ENCODE measurements around the gene EHMT1.

Gene EHMT1

DNA sequence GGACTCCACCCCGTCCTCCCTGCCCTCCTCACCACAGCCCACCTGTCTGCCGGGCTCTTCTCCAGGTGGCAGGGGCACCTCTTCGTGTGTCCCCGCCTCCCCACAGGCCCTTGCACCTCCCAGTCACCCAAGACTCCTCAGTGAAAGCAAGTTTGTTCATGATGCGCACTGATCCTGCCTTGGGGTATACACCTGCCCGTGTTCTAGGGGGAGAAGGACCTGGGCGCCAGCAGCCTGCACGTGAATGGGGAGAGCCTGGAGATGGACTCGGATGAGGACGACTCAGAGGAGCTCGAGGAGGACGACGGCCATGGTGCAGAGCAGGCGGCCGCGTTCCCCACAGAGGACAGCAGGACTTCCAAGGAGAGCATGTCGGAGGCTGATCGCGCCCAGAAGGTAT, 124.9 kb downstream of the EHMT1 start:
- TF ChIP-seq FOXK2 (IDR thresholded peaks at IDR 0.05), result no peak
- DNase-seq (ENCODE audit: extremely low spot score), result no peak
- POLR2A ChIA-PET, result no interaction called here
- CTCF ChIA-PET, result no interaction called here

GRCh38 chr9:137744632-137745183, 125.9 kb downstream of the EHMT1 start:
- ChIA-PET CTCF (no interaction called here), POLR2A (no interaction called here)
- DNase-seq (ENCODE audit: extremely low spot score), result no peak
- TF ChIP-seq PKNOX1 (IDR thresholded peaks at IDR 0.05), result no peak
- TF ChIP-seq ELF4 (IDR thresholded peaks at IDR 0.05), result no peak
- no peak for TF ChIP-seq BHLHE40 (IDR thresholded peaks at IDR 0.05; ENCODE audit: borderline replicate concordance)
- TF ChIP-seq HDGF (IDR thresholded peaks at IDR 0.05; ENCODE audit: borderline replicate concordance), result no peak
- TF ChIP-seq LEF1 (IDR thresholded peaks at IDR 0.05; ENCODE audit: borderline replicate concordance), result no peak
- no peak for TF ChIP-seq ARNT (IDR thresholded peaks at IDR 0.05)
- TF ChIP-seq L3MBTL2 (conservative IDR thresholded peaks at IDR 0.05), result no peak
- TF ChIP-seq SP1 (IDR thresholded peaks at IDR 0.05), result no peak
- no peak for TF ChIP-seq FOXM1 (IDR thresholded peaks at IDR 0.05; ENCODE audit: borderline replicate concordance)
- TF ChIP-seq SUZ12 (IDR thresholded peaks at IDR 0.05), result no peak
- no peak for TF ChIP-seq CTBP1 (IDR thresholded peaks at IDR 0.05; ENCODE audit: borderline replicate concordance)
- no peak for TF ChIP-seq FOXA1 (IDR thresholded peaks at IDR 0.05)

GRCh38 chr9:137745541-137745991, 126.8 kb downstream of the EHMT1 start:
- TF ChIP-seq FOXM1 (IDR thresholded peaks at IDR 0.05; ENCODE audit: borderline replicate concordance), result no peak
- no peak for TF ChIP-seq ELF4 (IDR thresholded peaks at IDR 0.05)
- TF ChIP-seq L3MBTL2 (conservative IDR thresholded peaks at IDR 0.05), result no peak
- no peak for TF ChIP-seq PKNOX1 (IDR thresholded peaks at IDR 0.05)
- no peak for TF ChIP-seq TARDBP (IDR thresholded peaks at IDR 0.05)
- no peak for TF ChIP-seq FOXK2 (IDR thresholded peaks at IDR 0.05)
- TF ChIP-seq HDGF (IDR thresholded peaks at IDR 0.05; ENCODE audit: borderline replicate concordance), result no peak
- no peak for TF ChIP-seq ZNF384 (IDR thresholded peaks at IDR 0.05)
- no peak for TF ChIP-seq SUZ12 (IDR thresholded peaks at IDR 0.05)
- ChIA-PET CTCF (no interaction called here), POLR2A (no interaction called here)
- no peak for DNase-seq (ENCODE audit: extremely low spot score)

DNA sequence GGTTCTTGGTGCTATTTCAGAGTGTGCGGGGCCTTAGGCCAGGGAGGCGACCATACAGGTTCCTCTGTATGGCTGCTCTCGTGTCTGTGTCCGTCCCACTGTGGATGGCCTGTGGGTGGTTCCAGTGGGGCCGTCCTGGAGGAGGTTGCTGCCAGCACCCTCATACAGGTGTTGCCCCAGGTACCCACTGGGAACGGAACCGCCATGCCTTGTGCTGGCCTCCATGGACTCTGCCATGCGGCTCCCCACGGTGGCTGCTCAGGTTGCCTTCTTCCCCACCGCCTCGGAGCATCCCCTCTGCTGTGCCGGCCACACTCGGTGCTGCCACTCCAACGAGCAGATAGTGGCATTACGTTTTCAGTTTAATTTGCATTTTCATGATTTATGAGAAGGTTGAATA, 129.5 kb downstream of the EHMT1 start:
- ChIA-PET CTCF (no interaction called here), POLR2A (no interaction called here)
- no peak for TF ChIP-seq NFRKB (IDR thresholded peaks at IDR 0.05)
- TF ChIP-seq CTBP1 (IDR thresholded peaks at IDR 0.05; ENCODE audit: borderline replicate concordance), result no peak
- no peak for TF ChIP-seq L3MBTL2 (conservative IDR thresholded peaks at IDR 0.05)
- TF ChIP-seq HDGF (IDR thresholded peaks at IDR 0.05; ENCODE audit: borderline replicate concordance), result no peak
- no peak for TF ChIP-seq ELF4 (IDR thresholded peaks at IDR 0.05)
- no peak for TF ChIP-seq SUZ12 (IDR thresholded peaks at IDR 0.05)
- TF ChIP-seq TARDBP (IDR thresholded peaks at IDR 0.05), result no peak
- TF ChIP-seq ZNF384 (IDR thresholded peaks at IDR 0.05), result no peak
- no peak for TF ChIP-seq FOXK2 (IDR thresholded peaks at IDR 0.05)
- no peak for TF ChIP-seq SP1 (IDR thresholded peaks at IDR 0.05)
- no peak for TF ChIP-seq ARNT (IDR thresholded peaks at IDR 0.05)
- no peak for TF ChIP-seq BHLHE40 (IDR thresholded peaks at IDR 0.05; ENCODE audit: borderline replicate concordance)
- TF ChIP-seq LEF1 (IDR thresholded peaks at IDR 0.05; ENCODE audit: borderline replicate concordance), result no peak
- no peak for DNase-seq (ENCODE audit: extremely low spot score)

- no peak for TF ChIP-seq ZNF384 (IDR thresholded peaks at IDR 0.05)
- no peak for TF ChIP-seq ARNT (IDR thresholded peaks at IDR 0.05)
- no peak for TF ChIP-seq FOXA1 (IDR thresholded peaks at IDR 0.05)
- TF ChIP-seq LEF1 (IDR thresholded peaks at IDR 0.05; ENCODE audit: borderline replicate concordance), result no peak
- TF ChIP-seq CTBP1 (IDR thresholded peaks at IDR 0.05; ENCODE audit: borderline replicate concordance), result no peak
- TF ChIP-seq SUZ12 (IDR thresholded peaks at IDR 0.05), result no peak
- no peak for TF ChIP-seq FOXM1 (IDR thresholded peaks at IDR 0.05; ENCODE audit: borderline replicate concordance)
- TF ChIP-seq PKNOX1 (IDR thresholded peaks at IDR 0.05), result no peak
- TF ChIP-seq BHLHE40 (IDR thresholded peaks at IDR 0.05; ENCODE audit: borderline replicate concordance), result no peak
- TF ChIP-seq ELF4 (IDR thresholded peaks at IDR 0.05), result no peak
- no peak for TF ChIP-seq HDGF (IDR thresholded peaks at IDR 0.05; ENCODE audit: borderline replicate concordance)
- no peak for TF ChIP-seq SP1 (IDR thresholded peaks at IDR 0.05)
- TF ChIP-seq NFRKB (IDR thresholded peaks at IDR 0.05), result no peak
- TF ChIP-seq FOXK2 (IDR thresholded peaks at IDR 0.05), result no peak
- no peak for TF ChIP-seq TARDBP (IDR thresholded peaks at IDR 0.05)
- no peak for TF ChIP-seq L3MBTL2 (conservative IDR thresholded peaks at IDR 0.05)
- ChIA-PET POLR2A (no interaction called here), CTCF (no interaction called here)
- DNase-seq (ENCODE audit: extremely low spot score), result no peak
These were observed 129.9 kb downstream of the EHMT1 start for GRCh38 chr9:137748741-137749140.

- ChIA-PET CTCF (no interaction called here), POLR2A (interaction anchor here (0.9 kb wide), 1 partner anchor 119 kb away, joined by 3 read pairs; no protein-coding TSS in a partner anchor)
- no peak for DNase-seq (ENCODE audit: extremely low spot score)
- TF ChIP-seq ARNT (IDR thresholded peaks at IDR 0.05), result no peak
- TF ChIP-seq SP1 (IDR thresholded peaks at IDR 0.05), result no peak
- TF ChIP-seq FOXK2 (IDR thresholded peaks at IDR 0.05), result no peak
- no peak for TF ChIP-seq L3MBTL2 (conservative IDR thresholded peaks at IDR 0.05)
- TF ChIP-seq CTBP1 (IDR thresholded peaks at IDR 0.05; ENCODE audit: borderline replicate concordance), result no peak
- TF ChIP-seq PKNOX1 (IDR thresholded peaks at IDR 0.05), result no peak
- TF ChIP-seq ELF4 (IDR thresholded peaks at IDR 0.05), result no peak
- no peak for TF ChIP-seq SUZ12 (IDR thresholded peaks at IDR 0.05)
- no peak for TF ChIP-seq BHLHE40 (IDR thresholded peaks at IDR 0.05; ENCODE audit: borderline replicate concordance)
- no peak for TF ChIP-seq HDGF (IDR thresholded peaks at IDR 0.05; ENCODE audit: borderline replicate concordance)
- no peak for TF ChIP-seq FOXA1 (IDR thresholded peaks at IDR 0.05)
- no peak for TF ChIP-seq LEF1 (IDR thresholded peaks at IDR 0.05; ENCODE audit: borderline replicate concordance)
- no peak for TF ChIP-seq ZNF384 (IDR thresholded peaks at IDR 0.05)
- TF ChIP-seq NFRKB (IDR thresholded peaks at IDR 0.05), result no peak
- no peak for TF ChIP-seq FOXM1 (IDR thresholded peaks at IDR 0.05; ENCODE audit: borderline replicate concordance)
- no peak for TF ChIP-seq TARDBP (IDR thresholded peaks at IDR 0.05)
These were observed 130.7 kb downstream of the EHMT1 start for GRCh38 chr9:137749511-137749910.

Data from HEK293T (cell line).